H9 (cell line): ENCODE measurements around the gene MSL1. TPM values are rescaled to one million over a fixed set of nuclear protein-coding genes. Genes with fewer than 3 reads are reported as not detected.

ENCODE experiments used
- DNase-seq: peaks from one replicate; pipeline ENCODE4 v3.0.0-alpha.2; 2017
- H2AFZ ChIP-seq: one replicate; pipeline ENCODE4 v1.6.1; 2013; ENCODE audit warnings: mild to moderate bottlenecking, low read length, control low read depth, moderate library complexity
- H2AK5ac ChIP-seq: 2 replicates; pipeline ENCODE4 v1.6.1; 2013; ENCODE audit warnings: low read length, control low read depth, mixed read lengths; ENCODE audit not compliant: insufficient read length
- H2BK120ac ChIP-seq: one replicate; pipeline ENCODE4 v1.6.1; 2013; ENCODE audit warnings: low read depth, mild to moderate bottlenecking, low read length, control low read depth, inconsistent platforms; ENCODE audit not compliant: poor library complexity, severe bottlenecking
- H2BK12ac ChIP-seq: 2 replicates; pipeline ENCODE4 v1.6.1; 2013; ENCODE audit warnings: low read length, control low read depth, mixed read lengths, low read depth; ENCODE audit not compliant: insufficient read length
- H2BK15ac ChIP-seq: 2 replicates; pipeline ENCODE4 v1.6.1; 2013; ENCODE audit warnings: low read depth, low read length, control low read depth
- H2BK20ac ChIP-seq: one replicate; pipeline ENCODE4 v1.6.1; 2013; ENCODE audit warnings: low read depth, mild to moderate bottlenecking, low read length, control low read depth, inconsistent platforms; ENCODE audit not compliant: poor library complexity, severe bottlenecking
- H2BK5ac ChIP-seq: 2 replicates; pipeline ENCODE4 v1.6.1; 2013; ENCODE audit warnings: low read length, control low read depth, mixed read lengths; ENCODE audit not compliant: insufficient read length
- H3K14ac ChIP-seq: 2 replicates; pipeline ENCODE4 v1.6.1; 2013; ENCODE audit warnings: low read length, control low read depth; ENCODE audit not compliant: insufficient read depth
- H3K18ac ChIP-seq: 2 replicates; pipeline ENCODE4 v1.6.1; 2013; ENCODE audit warnings: low read depth, mild to moderate bottlenecking, mixed read lengths, low read length, control low read depth; ENCODE audit not compliant: insufficient read length
- H3K23ac ChIP-seq: 2 replicates; pipeline ENCODE4 v1.6.1; 2013; ENCODE audit warnings: low read length, control low read depth, mixed read lengths, low read depth; ENCODE audit not compliant: insufficient read length
- H3K23me2 ChIP-seq: 2 replicates; pipeline ENCODE4 v1.6.1; 2013; ENCODE audit warnings: low read depth, mild to moderate bottlenecking, mixed read lengths, low read length, control low read depth; ENCODE audit not compliant: insufficient read length, poor library complexity, severe bottlenecking
- H3K27ac ChIP-seq: 2 replicates; pipeline ENCODE4 v1.5.1; 2013; ENCODE audit warnings: low read length, control low read depth, mixed read lengths, low read depth; ENCODE audit not compliant: insufficient read length
- H3K27me3 ChIP-seq: 2 replicates; pipeline ENCODE4 v1.6.1; 2013; ENCODE audit warnings: low read length, control low read depth, inconsistent platforms; ENCODE audit not compliant: insufficient read depth
- H3K4ac ChIP-seq: 2 replicates; pipeline ENCODE4 v1.6.1; 2013; ENCODE audit warnings: low read depth, mild to moderate bottlenecking, control low read depth, inconsistent platforms, low read length, moderate library complexity
- H3K4me1 ChIP-seq: 2 replicates; pipeline ENCODE4 v1.6.1; 2013; ENCODE audit warnings: low read length, control low read depth, inconsistent platforms; ENCODE audit not compliant: insufficient read depth
- H3K4me2 ChIP-seq: 2 replicates; pipeline ENCODE4 v1.6.1; 2013; ENCODE audit warnings: low read length, control low read depth, mixed read lengths; ENCODE audit not compliant: insufficient read length, insufficient read depth
- H3K56ac ChIP-seq: 2 replicates; pipeline ENCODE4 v1.6.1; 2013; ENCODE audit warnings: low read depth, mild to moderate bottlenecking, mixed read lengths, low read length, control low read depth; ENCODE audit not compliant: insufficient read length
- H3K79me1 ChIP-seq: 2 replicates; pipeline ENCODE4 v1.6.1; 2013; ENCODE audit warnings: low read depth, mild to moderate bottlenecking, moderate library complexity, low read length, control low read depth, inconsistent platforms; ENCODE audit not compliant: insufficient read depth, poor library complexity, severe bottlenecking
- H3K79me2 ChIP-seq: 2 replicates; pipeline ENCODE4 v1.6.1; 2013; ENCODE audit warnings: low read length, control low read depth, inconsistent platforms; ENCODE audit not compliant: insufficient read depth
- H3K9ac ChIP-seq: 2 replicates; pipeline ENCODE4 v1.6.1; 2013; ENCODE audit warnings: low read length, control low read depth, mixed read lengths; ENCODE audit not compliant: insufficient read length; ENCODE audit errors: extremely low read depth
- H3K9me3 ChIP-seq: one replicate; pipeline ENCODE4 v1.6.1; 2013; ENCODE audit warnings: low read depth, low read length, inconsistent platforms; ENCODE audit not compliant: control insufficient read depth
- H3T11ph ChIP-seq: one replicate; pipeline ENCODE4 v1.6.1; 2013; ENCODE audit warnings: mild to moderate bottlenecking, low read length, control low read depth, inconsistent platforms
- H4K20me1 ChIP-seq: one replicate; pipeline ENCODE4 v1.6.1; 2013; ENCODE audit not compliant: control insufficient read depth, insufficient read length, insufficient read depth
- H4K5ac ChIP-seq: 2 replicates; pipeline ENCODE4 v1.6.1; 2013; ENCODE audit warnings: low read depth, mild to moderate bottlenecking, mixed read lengths, low read length, control low read depth; ENCODE audit not compliant: insufficient read length
- H4K8ac ChIP-seq: replicated peaks from 2 replicates; pipeline ENCODE4 v1.6.1; 2013; ENCODE audit warnings: low read length, control low read depth, mixed read lengths, low read depth; ENCODE audit not compliant: insufficient read length
- H4K91ac ChIP-seq: 2 replicates; pipeline ENCODE4 v1.6.1; 2013; ENCODE audit warnings: low read depth, mild to moderate bottlenecking, moderate library complexity, mixed read lengths, low read length, control low read depth; ENCODE audit not compliant: insufficient read length
- H3K27ac Mint-ChIP-seq, 3 experiments: 2 replicates in 2 of 3; 3 replicates in 1 of 3; pipeline ENCODE4 v1.8.0; 2020 to 2021; ENCODE audit warnings: mixed read lengths in 3 of 3, mild to moderate bottlenecking in 1 of 3, moderate library complexity in 1 of 3
- H3K27me3 Mint-ChIP-seq: 2 replicates; pipeline ENCODE4 v1.8.0; 2021; ENCODE audit warnings: low read depth, mild to moderate bottlenecking, moderate library complexity, mixed read lengths
- H3K36me3 Mint-ChIP-seq, 3 experiments: 2 replicates in 2 of 3; 3 replicates in 1 of 3; pipeline ENCODE4 v1.8.0; 2020 to 2021; ENCODE audit warnings: low read depth in 3 of 3, mixed read lengths in 3 of 3; ENCODE audit not compliant: insufficient read depth in 1 of 3
- H3K4me1 Mint-ChIP-seq, 2 experiments: 2 replicates each; pipeline ENCODE4 v1.8.0; 2020; ENCODE audit warnings: mixed read lengths in 2 of 2
- H3K4me3 Mint-ChIP-seq, 2 experiments: 2 replicates in 1 of 2; 3 replicates in 1 of 2; pipeline ENCODE4 v1.8.0; 2020 to 2021; ENCODE audit warnings: mild to moderate bottlenecking in 2 of 2, mixed read lengths in 2 of 2, moderate library complexity in 1 of 2
- H3K9me3 Mint-ChIP-seq, 2 experiments: 2 replicates in 1 of 2; 3 replicates in 1 of 2; pipeline ENCODE4 v1.8.0; 2020; ENCODE audit warnings: mild to moderate bottlenecking in 2 of 2, mixed read lengths in 2 of 2, moderate library complexity in 1 of 2
- CTCF ChIP-seq: fragments of 200-600 bp; sonication (generic); conservative IDR thresholded peaks from 3 replicates; pipeline ENCODE4 v1.8.0; 2021; ENCODE audit warnings: antibody characterized with exemption, mild to moderate bottlenecking
- WGBS: extraction: QIAGEN DNeasy Blood & Tissue Kit; methylation state at CpG from one replicate; pipeline ENCODE4 v1.1.7; 2013; ENCODE audit warnings: missing lambda C conversion rate, low lambda C conversion rate, mixed read lengths; ENCODE audit not compliant: insufficient read length; ENCODE audit errors: extremely low coverage; 5-methylcytosine and 5-hydroxymethylcytosine counted together
- total RNA-seq: library from RNA; stranded (reverse); gene quantifications from 2 replicates; pipeline ENCODE4 v1.2.1, GENCODE V29; 2021

Gene MSL1
- total RNA-seq, 1 experiment from 2014 or later, result 105 TPM

GRCh38 chr17:40090237-40091119 is 31.3 kb upstream of the MSL1 start:
- H4K5ac ChIP-seq, result no peak overlapping the region
- no CpG with 5 or more reads among the region's 14 CpGs for WGBS
- H3K4me2 ChIP-seq, result no peak overlapping the region
- no peak overlapping the region for H3K56ac ChIP-seq
- no peak overlapping the region for H3K4ac ChIP-seq
- Mint-ChIP-seq H3K36me3 (peaks cover 25 to 46% (median 30%) of the 10 kb centered on the region in 3 experiments; a peak in 6 of 7 replicates), H3K9me3 (peaks cover 0 to 2% of the 10 kb centered on the region in 2 experiments; a peak in 1 of 5 replicates), H3K27ac (peak overlapping the region in 2 of 3 experiments; percentile 28 to 83; a peak in 3 of 7 replicates), H3K4me1 (peaks cover 9 to 46% of the 10 kb centered on the region in 2 experiments; a peak in 3 of 4 replicates), H3K27me3 (no peaks in the 10 kb centered on the region), H3K4me3 (no peak overlapping the region)
- no peaks in the 10 kb centered on the region; the same call in 1 of the 2 replicates for H3K4me1 ChIP-seq
- no peak overlapping the region for H2BK12ac ChIP-seq
- no peak overlapping the region for H3K9ac ChIP-seq
- H2BK15ac ChIP-seq, result no peak overlapping the region
- H3T11ph ChIP-seq, result no peak overlapping the region
- no peak overlapping the region for H4K8ac ChIP-seq
- H3K14ac ChIP-seq, result no peak overlapping the region
- H3K18ac ChIP-seq, result no peak overlapping the region
- H3K79me2 ChIP-seq, result no peaks in the 10 kb centered on the region
- no peak for TF ChIP-seq CTCF
- H3K9me3 ChIP-seq, result no peaks in the 10 kb centered on the region
- H3K27ac ChIP-seq, result no peak overlapping the region
- no peaks in the 10 kb centered on the region for H3K27me3 ChIP-seq
- no peak overlapping the region for H2BK20ac ChIP-seq
- no peak overlapping the region for H4K91ac ChIP-seq
- H2BK120ac ChIP-seq, result no peak overlapping the region
- H3K79me1 ChIP-seq, result no peaks in the 10 kb centered on the region
- H2BK5ac ChIP-seq, result no peak overlapping the region
- H4K20me1 ChIP-seq, result peaks cover 2% of the 10 kb centered on the region
- no peak overlapping the region for H3K23ac ChIP-seq
- no peaks in the 10 kb centered on the region for H3K23me2 ChIP-seq
- no peak for DNase-seq
- H2AFZ ChIP-seq, result no peak overlapping the region
- no peak overlapping the region for H2AK5ac ChIP-seq
